GM12872 (cell line): ENCODE data around the gene PTPN9.

Experiments used
- TF ChIP-seq, protein P1 (sequence below): IDR thresholded peaks from 3 replicates; pipeline ENCODE4 v1.5.1; 2011; ENCODE audit warnings: low read depth, mild to moderate bottlenecking, low read length, moderate library complexity; ENCODE audit not compliant: insufficient read depth

Gene PTPN9

DNA sequence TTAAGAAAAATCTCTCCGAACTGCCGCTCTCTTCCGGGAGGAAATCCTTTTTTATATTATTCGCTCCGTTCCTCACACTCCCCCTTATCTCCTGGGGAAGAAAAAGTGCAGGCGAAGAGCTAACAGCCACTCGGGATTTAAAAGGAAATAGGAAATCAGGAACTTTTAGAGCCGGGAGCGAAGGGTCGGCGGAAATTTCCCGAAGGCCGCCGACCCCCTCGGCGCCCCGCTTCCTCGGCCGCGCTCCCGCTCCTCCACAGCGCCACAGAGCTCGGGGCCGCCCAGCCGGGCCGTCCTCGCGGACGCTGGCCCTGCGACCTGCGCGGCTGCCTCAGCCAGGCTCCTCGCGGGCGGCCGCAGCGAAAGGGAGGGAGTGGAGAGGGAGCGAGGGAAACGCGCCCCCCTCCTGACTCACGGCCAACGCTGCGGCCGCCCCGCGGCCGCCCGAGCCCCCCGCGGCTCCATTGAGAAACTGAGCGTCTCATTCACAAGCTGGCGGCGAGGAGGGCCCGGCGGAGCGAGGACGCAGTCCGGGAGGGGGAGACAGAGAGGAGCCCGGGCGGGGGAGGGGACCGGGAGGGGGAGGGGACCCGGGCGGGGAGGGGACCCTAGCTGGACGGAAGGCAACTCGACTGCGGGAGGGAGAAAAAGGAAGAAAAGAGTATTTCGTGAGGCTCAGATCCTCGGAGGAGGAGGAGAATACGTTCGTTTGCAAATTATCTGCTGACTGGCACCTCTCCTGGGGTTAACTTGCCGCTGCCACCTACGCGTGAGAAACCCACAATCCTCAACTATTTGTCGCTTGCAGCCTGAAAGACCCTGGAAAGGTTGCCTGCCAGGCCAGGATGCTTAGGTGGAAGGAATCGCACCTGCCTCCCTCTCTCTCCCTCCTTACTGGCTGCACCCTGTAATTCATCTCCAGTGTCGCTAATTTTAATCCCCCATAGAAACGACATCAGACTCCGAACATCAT lies at the start of gene PTPN9:
PTPN9 (minus strand) TSS at position 368 of the 973 bp plus-strand sequence. CDS start 539 bp downstream, outside the sequence.
- TF ChIP-seq, protein P1, sequence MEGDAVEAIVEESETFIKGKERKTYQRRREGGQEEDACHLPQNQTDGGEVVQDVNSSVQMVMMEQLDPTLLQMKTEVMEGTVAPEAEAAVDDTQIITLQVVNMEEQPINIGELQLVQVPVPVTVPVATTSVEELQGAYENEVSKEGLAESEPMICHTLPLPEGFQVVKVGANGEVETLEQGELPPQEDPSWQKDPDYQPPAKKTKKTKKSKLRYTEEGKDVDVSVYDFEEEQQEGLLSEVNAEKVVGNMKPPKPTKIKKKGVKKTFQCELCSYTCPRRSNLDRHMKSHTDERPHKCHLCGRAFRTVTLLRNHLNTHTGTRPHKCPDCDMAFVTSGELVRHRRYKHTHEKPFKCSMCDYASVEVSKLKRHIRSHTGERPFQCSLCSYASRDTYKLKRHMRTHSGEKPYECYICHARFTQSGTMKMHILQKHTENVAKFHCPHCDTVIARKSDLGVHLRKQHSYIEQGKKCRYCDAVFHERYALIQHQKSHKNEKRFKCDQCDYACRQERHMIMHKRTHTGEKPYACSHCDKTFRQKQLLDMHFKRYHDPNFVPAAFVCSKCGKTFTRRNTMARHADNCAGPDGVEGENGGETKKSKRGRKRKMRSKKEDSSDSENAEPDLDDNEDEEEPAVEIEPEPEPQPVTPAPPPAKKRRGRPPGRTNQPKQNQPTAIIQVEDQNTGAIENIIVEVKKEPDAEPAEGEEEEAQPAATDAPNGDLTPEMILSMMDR, result peak; percentile 39; the same call in 1 of the 3 replicates

DNA sequence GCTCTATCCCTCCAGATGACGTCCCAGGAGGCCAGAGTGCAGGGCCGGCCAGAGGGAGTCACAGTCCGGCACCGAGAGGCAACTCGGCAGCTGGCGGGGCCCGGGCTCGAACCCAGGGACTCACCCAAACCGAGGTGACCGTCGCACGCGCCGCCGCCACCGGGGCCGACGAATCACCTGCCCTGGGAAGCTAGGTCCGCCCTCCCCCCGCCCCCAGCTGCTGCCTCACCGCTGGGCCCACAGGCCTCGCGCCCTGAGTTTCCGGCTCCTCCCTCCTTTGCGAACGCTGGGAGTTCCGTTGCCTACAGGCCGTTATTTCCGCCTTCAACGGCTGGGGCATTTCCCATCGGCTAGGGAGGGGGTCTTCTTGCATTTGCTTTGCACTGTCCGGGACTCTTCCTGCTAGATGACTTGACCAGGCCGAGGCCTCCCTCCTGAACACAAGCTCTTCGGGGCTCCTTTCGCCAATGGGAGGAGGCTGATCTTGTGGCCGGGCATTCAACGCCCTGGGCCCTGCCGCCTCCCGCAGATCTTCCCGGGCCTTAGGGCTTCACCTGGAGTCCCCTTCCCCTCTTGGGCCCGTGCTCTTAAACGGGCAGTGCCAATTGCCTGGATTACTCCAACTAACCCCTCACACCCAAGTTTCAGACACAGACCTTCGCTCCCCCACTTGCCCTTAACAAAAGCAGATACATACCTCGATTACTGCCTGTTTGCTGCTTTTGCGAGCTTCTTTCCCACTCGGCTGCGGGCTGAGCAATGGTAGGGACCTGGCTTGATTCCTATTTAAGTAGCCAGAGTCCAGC lies 46.6 kb upstream of the PTPN9 start, which contains the start of gene SNUPN:
SNUPN (minus strand) TSS at position 184 of the 806 bp plus-strand sequence. CDS start 4,674 bp downstream, outside the sequence.
- TF ChIP-seq, protein P1, result no peak

DNA sequence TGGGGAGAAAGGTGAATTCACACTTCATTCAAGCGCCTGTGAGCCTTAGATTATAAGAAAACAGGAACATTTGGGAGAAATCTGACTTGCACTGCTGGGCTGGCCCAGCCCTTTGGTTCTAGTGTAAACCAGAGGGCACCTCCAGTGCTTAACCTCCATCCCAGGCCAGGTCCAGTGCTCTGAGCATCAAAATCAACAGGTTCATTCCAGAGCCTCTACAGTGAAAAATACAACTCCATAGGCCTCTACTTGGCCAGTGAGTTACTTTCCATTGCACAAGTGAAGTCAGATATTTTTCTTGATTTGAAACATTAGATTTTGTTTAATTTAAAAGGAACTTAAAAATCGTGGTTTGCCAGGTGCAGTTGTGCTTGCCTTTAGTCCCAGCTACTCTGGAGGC lies 43.4 kb upstream of the PTPN9 start:
- TF ChIP-seq, protein P1, result no peak

DNA sequence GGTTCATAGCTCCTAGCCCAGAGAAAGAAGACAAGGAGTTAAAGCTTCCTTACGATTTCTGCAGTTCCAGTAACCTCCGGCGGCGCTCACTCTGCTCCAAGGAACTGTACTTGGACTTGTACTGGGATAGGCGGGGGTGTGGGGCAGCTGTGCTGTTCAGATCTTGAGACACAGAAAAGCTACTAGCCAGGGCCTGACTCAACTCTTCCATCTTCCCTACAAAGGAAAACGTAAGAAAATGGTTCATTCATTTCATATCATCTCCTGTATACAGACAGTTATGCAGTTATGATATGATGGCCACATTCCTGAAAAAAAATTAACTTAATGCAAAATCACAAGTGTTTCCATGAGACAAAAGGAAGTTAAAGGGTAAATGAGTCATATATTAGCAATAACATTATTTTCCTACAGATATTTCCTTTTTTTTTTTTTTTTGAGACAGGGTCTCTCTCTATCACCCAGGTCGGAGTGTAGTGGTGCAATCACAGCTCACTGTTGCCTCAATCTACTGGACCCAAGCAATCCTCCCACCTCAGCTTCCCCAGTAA lies 41.8 kb upstream of the PTPN9 start:
- TF ChIP-seq, protein P1, result no peak

DNA sequence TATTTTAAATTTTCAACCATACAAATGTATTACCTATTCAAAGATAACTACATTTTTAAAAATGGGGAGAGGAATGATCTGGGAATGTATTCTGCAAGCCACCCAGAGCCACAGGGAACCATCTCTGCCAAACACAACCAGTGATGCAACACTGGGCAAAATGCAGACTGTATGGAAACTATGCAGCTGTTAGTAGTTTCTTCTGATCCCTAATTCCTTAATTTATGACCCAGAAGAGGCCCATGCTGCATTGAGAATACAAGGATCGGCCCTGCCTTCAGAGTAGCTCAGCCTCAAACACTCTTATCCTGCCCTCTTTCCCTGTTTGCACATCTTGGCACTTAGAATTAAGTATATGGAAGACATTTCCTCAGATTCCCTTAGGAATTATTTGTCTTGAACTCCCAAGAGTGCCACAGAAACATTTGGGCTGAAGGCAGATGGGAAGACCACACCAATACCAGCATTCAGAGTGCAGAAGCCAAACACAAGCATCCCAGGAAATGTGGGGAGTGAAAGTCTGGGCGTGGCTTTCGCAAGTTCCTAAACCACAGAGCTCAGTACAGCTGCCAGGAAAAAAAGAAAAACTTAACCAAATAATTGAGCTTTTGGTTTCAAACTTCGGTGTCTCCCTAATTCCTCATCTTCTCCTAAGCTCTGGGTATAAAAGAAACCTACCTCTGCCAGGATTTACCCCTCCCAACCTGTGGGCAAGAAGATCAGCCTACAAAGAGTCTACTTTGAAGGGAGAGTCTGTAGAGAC lies 41.1 kb upstream of the PTPN9 start:
- TF ChIP-seq, protein P1, result no peak

DNA sequence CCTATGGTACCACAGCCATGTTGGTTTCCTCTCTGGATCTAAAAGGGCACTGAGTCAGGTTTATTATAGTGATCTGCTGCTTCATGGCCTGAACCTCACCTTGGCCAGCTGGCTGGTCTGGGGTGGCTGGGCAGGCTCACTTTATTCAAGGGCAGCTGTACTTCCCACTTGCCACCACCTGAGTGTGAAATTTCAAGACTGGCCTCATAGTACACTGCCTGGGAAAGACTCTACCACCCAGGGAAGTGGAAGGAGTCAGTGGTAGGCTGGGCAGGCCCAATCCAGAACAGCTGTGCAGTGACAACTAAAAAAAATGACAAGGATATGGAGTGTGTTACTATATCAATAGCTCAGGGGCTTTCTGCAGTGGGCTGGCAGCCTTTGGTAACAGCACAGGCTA lies 37.7 kb upstream of the PTPN9 start:
- TF ChIP-seq, protein P1, result no peak
